CD4-positive, alpha-beta T cell treated with Interleukin-4 for 1 hour (primary cell): ENCODE measurements around the gene TPI1.
"Not testable (repeated sequence)": the region's sequence is repeated elsewhere in the genome, so short reads cannot be mapped to it uniquely, and the experiment has no call there.

Source experiments
- DNase-seq, 2 donors: peaks; one replicate each; pipeline ENCODE4 v3.0.0-alpha.2; 2020 to 2022

TPI1 gene

DNA sequence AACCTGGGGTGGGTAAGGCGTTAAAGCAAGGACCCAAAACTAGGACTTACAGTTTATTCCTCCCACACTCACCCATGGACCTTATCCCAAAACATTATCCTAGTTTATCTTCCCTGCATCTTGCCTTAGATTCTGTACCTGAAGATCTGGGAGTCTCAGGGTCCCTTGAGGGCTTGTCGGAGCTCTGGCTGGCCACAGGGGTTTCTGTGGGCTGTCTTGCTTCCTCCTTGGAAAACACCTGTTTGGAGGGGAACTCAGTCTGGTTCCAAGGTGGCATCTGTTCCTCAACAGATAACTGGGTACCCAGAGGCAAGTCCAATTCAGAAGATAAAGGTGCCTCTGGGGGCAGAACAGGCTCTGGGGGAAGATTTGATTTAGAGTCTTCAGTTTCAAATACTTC lies 17.9 kb upstream of the TPI1 start:
- DNase-seq = no peak

DNA sequence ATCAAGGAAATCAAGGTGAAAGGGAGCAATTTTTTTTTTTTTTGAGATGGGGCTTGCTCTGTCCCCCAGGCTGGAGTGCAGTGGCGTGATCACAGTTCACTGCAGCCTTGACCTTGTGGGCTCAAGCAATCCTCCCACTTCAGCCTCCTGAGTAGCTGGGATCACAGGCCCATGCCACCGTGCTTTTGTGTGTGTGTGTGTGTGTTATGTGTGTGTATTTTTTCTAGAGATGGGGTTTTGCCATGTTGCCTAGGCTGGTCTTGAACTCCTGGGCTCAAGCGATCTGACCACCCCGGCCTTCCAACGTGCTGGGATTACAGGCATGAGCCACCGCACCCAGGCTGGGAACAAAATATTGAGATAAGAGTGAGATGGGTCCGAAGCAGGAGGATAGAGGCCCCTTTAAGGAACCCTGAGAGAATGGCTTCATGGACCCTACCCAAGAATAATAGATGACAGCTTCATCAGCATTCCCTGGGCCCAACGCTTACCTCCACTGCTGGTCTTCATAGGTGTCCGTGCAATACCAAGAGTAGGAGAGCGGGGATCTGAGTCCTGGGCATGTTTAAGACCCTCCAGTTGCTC lies 17.3 kb upstream of the TPI1 start:
- no peak for DNase-seq

DNA sequence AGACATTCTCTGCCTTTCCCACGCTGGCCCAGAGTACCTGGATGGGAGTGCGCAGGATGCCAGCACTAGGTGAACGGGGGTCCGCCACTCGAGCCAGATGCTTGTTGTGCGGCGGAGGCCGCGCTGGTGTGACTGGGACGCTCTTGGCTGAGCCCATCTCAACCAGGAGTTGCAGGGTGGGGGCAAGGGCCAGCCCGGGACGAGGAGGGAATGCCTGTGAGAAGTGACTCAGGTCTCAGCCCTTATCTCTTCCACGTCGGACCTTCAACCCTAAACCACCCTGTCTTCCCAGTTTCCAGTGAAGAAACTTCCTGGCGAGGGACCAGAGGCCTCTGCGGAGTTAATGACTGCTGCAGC lies 16.6 kb upstream of the TPI1 start:
- no peak for DNase-seq

DNA sequence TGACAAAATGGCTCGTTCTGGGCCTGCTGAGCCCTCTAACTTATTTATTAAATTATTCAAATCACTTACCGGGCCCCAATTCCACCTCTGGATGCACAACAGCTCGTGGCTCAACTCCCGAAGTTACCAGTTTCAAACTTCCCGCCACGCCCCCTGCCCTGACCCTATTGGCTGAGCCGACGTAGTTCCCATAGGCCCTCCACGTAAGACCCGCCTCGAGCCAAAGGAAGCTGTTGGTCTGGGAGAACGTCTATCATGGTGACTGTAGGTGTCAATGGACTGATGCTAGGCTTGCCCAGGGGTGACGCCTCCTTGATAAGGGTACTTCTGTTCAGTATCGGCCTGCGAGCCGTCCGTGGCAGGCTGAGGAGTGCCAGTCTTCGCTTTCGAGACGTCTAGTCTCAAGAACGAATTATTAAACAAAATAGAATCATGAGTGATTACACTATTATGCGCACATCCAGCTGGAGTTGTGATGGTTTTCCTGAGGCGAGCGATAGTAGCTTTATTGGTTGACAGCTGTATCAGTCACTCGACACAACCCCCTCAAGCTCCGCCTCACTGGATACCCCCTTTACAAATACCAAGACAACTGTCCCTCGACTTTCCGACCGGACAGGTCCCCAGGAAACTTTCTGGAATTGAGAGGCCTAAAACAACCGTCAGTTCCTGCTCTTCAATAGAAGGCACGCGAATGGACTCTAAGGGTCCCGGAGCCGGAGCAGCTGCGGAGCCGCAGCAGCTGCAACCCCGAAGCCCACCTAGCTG lies 16.0 kb upstream of the TPI1 start, which contains the start of gene CDCA3:
TSS of gene CDCA3 (minus strand) at position 134 of the 768 bp plus-strand sequence. CDS start 334 bp downstream, outside the sequence.
- peak; percentile 97 for DNase-seq

DNA sequence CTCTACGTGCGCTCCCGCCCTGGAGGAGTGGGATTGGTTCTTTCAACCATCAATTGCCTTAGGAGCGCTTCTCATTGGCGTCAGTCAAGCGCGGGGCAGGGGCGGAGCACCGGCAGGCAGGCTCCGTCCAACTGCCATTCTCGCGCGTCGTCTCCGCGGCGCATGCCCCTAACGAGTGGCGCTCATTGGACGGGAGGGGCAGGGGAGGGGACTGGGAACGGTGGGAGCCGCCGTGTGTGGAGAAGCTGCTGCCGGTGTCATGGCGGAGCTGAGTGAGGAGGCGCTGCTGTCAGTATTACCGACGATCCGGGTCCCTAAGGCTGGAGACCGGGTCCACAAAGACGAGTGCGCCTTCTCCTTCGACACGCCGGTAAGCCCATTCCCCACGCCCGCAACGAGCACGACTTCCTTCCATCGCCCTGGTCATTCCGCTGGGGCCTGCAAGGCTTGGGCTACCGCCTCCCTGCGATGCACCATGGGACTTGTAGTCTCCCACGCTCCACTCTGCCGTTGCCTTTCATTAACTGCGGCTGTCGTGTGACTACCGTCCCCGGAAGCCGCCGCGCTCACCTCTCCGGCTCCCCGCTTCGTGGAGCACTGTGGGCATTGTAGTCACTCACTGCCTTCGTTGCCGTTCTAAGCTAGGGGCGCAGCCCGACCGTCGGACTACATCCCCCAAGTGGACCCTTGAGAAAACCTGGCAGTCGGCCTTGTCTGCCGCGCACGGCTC lies 15.2 kb upstream of the TPI1 start, which contains the start of gene USP5:
TSS of gene USP5 (plus strand) at position 230 of the 730 bp plus-strand sequence. CDS start at position 260, 30 bp downstream.
- peak; percentile 99 for DNase-seq

DNA sequence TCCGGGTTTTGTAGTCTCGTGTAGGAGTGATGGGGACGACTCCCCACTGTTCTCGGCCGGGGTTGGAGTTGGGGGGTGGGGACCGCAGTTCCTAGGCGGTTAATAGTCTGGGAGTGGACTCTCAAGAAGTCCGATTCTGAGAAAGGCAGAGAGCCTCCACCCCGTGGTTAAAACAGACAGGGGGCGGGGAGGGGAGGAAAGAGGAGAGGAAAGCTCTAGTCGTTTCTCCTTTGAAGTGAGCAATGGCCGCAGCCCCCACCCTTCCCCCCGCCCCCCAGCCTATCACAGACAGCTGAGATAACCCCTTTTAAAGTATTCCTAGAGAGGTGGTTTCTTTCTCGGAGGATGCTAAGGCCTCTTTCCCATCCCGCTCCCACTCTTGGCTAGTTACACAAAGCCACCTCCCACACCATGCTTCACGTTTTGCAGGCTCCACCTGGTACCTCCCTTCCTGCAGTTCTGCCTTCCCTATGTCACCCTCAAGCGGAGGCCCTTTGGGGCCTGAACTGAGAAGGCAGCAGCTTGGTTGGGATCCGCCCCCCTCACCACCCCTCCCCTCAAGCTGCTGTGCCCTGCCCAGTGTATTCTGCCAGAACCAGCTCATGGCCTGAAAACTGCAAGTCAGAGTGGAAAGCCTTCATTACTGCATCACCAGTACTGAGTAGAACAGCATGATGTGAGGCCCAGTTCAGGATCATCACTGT lies 14.5 kb upstream of the TPI1 start:
- peak; percentile 47 to 70 for DNase-seq

DNA sequence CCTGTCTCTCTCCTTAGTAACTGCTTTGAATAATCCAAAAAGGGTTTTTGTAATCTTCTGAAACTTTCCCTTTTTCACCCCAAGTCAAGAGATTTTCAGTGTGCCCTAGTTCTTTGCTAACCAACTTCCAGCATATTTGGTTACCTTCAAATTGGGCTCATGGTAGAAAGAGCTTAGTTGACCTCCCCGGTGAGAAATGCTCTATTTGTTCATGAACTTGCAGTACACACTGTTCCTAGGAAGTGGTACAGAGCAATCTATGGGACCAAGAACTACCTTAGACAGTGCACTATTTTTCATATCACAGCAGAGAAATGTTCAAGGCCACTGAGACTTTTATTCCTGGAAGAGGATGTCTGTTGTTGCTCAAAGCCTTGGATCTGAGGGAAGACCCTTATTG lies 13.7 kb upstream of the TPI1 start:
- DNase-seq = no peak

DNA sequence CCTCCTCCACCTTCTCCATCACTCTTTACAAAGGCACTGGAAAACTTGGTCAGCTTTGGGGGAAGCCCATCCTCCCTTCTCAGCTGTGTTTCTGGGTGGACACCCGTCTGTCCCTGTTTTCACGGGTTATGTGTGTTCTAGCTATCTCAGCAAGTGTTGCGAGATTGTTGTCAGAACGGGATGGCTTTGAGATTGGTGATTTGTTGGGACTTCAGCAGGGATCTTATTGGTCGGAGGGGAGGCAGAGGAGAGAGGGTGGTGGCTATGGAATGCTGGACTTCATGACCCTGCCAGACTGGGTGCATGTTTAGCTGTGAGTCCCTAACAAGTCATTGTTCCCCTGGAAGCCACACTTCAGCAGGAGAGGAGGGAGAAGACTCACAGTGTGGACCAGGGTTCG lies 13.3 kb upstream of the TPI1 start:
- no peak for DNase-seq

DNA sequence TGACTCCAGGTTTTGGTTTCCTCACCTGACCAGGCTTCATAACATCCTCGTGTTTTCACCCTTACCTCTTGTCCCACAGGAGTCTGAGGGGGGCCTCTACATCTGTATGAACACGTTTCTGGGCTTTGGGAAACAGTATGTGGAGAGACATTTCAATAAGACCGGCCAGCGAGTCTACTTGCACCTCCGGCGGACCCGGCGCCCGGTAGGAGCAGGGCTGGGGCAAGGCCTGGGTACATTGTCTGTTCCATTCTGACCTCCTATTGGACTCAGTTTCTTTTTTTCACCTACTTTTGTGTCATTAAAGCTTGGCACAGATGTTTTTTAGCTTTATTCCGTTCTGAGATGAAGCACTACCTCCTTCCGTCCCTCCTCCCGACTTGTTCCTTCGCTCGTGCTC lies 12.0 kb upstream of the TPI1 start:
- no peak for DNase-seq

DNA sequence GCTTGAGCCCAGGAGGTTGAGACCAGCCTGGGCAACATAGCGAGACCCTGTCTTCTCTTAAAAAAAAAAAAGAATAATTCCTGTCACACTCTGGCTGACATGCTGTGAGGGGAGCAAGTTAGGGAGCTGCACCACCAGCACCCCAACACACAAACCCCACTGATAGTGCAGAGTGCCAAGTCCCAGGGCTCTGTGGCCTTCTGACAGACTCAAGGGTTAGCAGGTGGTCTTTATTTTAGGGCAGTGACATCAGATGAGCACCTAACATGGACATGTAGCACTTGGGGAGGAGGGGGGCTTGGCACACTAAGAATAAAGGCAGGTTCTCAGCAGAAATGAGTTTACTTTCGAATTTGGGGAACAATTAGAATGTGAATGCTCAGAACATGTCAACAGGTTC lies 8.5 kb upstream of the TPI1 start:
- no peak for DNase-seq

DNA sequence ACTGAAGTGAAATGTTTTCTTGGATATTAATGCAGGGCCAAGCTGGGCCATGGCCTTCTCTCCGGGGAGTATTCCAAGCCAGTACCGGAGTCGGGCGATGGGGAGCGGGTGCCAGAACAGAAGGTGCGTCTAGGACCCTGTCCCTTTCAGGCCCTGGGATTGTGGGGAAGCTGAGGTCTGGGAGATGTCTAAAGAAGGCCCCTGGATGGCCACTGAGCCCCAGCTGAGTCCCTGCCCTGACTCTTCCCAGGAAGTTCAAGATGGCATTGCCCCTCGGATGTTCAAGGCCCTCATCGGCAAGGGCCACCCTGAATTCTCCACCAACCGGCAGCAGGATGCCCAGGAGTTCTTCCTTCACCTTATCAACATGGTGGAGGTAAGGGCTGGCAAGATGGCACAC lies 7.2 kb upstream of the TPI1 start:
- DNase-seq = no peak

DNA sequence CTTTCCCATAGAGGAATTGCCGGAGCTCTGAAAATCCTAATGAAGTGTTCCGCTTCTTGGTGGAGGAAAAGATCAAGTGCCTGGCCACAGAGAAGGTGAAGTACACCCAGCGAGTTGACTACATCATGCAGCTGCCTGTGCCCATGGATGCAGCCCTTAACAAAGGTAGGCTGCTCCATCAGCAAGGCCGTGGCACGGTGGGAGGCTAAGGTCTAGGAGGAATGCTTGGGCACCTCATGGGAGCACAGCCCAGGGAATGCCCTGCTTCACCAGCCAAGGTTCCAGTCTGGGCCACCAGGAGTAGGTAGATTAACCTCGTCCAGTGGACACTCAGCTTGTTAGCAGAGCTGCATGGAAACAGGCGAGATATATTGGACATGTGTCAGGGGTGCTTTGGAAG lies 6.4 kb upstream of the TPI1 start:
- DNase-seq = no peak

DNA sequence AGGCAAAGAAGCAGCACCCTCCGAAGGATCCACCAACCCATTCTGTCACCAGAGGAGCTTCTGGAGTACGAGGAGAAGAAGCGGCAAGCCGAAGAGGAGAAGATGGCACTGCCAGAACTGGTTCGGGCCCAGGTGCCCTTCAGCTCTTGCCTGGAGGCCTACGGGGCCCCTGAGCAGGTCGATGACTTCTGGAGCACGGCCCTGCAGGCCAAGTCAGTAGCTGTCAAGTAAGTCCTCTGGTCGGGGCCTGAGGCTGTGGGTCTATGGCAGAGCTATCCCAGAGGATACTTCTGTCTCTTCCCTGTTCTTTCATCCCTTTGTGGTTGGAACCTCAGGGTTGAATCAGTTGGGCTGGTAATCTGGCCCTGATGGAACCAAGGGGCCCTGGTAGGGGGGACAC lies 5.9 kb upstream of the TPI1 start:
- DNase-seq = no peak

DNA sequence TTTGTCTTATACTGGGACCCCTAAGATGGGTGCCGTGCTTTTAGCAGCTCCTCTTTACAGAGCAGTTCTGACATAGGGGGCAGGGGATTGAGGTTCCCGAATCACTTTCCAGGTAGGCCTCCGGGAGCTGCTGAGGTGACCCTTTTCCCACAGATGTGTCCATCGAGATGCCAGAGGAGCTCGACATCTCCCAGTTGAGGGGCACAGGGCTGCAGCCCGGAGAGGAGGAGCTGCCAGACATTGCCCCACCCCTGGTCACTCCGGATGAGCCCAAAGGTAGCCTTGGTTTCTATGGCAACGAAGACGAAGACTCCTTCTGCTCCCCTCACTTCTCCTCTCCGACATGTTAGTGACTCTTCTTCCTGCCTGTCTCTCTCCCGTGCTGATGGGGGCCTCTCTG lies 4.3 kb upstream of the TPI1 start:
- DNase-seq = no peak

DNA sequence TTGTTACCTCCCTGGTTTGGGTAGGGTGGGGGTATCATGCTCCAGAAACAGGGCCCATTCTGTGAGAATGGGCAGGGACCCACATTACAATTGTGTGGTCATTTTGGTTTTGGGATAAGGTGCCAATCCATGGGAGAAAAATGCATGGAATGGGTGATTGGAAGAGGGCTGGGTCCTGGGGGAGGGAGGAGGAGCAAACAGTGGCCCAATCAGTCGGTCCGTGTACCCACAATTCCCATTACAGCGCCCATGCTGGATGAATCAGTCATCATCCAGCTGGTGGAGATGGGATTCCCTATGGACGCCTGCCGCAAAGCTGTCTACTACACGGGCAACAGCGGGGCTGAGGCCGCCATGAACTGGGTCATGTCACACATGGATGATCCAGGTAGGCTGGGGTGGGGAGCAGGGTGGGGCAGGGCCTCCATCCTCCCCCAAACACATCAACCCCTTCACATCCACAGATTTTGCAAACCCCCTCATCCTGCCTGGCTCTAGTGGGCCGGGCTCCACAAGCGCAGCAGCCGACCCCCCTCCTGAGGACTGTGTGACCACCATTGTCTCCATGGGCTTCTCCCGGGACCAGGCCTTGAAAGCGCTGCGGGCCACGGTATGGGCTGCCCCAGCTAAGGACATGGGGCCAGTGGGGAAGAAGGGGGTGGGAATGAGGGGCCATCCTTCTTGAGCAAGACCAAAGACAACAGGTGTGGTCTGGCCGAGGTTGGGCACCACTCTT lies 3.6 kb upstream of the TPI1 start:
- DNase-seq = no peak

DNA sequence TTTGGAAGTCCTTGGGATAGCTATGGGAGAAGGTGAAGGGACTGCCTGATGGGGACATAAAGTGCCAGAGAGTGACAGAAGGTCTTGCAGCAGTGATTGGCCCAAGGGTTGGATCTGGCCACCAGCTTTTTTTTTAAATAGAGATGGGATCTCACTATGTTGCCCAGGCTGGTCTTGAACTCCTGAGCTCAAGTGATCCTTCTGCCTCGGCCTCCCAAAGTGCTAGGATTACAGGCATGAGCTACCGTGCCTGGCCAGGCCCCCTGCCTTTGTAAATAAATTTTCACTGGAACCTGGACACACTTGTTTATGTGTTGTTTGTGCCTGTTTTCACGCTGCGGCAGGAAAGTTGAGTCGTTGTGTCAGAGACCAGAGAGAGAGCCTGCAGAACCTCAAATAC lies 2.0 kb upstream of the TPI1 start:
- DNase-seq = not testable (repeated sequence)

DNA sequence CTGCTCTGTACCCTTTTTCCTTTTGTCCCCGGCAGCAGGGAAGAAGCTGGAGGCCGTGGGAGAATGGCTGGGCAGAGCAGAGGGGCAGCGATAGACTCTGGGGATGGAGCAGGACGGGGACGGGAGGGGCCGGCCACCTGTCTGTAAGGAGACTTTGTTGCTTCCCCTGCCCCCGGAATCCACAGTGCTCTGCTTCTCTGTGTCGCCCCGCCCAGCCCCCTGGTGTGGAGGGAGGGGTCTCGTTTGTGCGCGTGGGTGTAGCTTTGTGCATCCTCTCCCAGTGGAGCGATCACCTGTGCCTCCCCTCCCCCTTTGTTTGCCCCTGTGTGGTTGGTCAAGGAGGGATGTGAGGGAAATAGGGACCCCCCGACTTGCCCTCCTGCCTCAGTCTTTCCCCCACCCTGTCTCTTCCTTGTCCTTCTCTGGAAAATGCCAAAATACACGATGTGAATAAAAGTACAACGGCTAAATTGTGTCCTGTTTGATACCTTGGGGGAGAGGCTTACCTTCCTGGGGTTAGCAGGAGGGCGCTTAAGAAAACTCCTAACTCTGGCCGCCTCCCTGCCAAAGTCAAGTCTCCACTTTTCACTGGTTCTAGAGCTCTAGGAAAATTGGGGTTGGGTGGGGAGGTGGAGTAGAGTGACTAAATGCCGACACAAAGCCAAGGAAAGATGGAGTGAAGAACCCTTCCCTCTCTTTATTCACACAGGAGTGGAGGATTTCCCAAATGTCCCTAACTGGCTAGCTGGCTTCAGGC lies 990 bp upstream of the TPI1 start:
- DNase-seq = no peak

DNA sequence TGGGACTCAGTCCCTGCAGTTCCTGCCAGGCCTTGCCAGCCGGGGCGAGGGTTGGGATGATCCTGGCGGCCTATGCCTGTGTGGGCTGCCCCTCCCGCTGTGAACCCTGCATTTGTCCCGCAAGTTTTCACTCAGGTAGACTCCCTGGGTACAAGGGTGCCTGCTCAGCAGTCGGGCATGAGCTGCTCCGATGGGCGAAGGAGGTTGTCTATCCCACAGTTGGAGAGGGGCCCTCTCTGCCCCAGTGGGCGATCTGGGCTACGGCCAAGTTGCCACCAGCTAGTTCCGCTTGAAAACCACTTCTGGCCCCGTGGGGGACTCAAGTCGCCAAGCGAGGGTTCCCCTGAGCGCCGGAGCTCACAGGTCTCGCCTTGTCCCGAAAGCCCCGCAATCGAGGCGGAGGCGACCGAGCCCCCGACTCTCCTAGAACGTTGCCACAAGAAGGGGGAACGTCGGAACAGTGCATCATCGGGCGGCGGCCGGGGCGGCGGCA lies 365 bp upstream of the TPI1 start:
- DNase-seq = no peak

DNA sequence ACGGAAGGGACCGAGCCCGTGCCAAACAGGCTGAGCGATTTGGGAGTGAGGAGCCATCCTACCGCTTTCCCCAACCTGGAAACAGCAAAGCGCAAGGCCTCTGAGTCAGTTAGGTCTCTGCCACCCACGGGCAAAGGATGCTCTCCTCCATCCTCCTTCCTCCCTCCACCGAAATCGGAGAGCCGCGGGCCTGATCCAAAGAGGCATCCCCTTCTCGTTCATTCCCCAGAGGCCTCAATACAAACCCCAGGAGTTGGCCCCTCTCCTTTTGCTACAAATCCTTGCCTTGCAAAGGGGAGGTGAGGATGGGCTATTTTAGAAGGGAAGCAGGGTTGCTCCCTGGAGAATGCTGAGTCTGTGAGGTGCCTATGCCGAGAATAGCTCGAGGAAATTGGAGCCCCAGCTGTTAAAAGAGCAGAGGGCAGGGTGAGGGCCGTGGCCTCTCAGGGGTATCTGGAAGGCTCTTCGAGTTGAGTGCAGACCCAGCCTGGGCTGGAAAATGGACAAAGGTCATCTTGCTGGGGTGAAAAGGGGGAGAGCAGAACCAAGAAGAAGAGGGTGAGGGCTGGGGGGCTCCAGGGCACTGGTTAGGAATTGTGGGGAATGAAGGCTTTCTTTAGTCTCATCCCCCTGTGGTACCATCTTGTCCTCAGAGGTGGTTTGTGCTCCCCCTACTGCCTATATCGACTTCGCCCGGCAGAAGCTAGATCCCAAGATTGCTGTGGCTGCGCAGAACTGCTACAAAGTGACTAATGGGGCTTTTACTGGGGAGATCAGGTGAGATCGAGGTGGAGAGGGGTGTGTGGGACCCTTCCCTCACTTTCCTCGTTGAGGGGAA lies 1.1 kb downstream of the TPI1 start:
- peak in 1 of 2 donors; percentile 13 for DNase-seq
